Retinal pigment epithelial cell (primary cell): ENCODE results near the gene CCDC40.
A peak's percentile ranks its signal among the peaks of the same experiment; 100 is the strongest.

ENCODE experiments used
- DNase-seq: peaks from one replicate; pipeline ENCODE4 v3.0.0-alpha.2; 2010; ENCODE audit warnings: low read depth
- H3K4me3 ChIP-seq: 2 replicates; pipeline ENCODE4 v1.5.1; 2011; ENCODE audit warnings: mild to moderate bottlenecking, low read length, control low read depth, moderate library complexity
- TF ChIP-seq, protein P1 (sequence below): conservative IDR thresholded peaks from 2 replicates; pipeline ENCODE4 v1.5.1; 2011; ENCODE audit warnings: low read depth, low read length, control low read depth, inconsistent platforms

Gene CCDC40

DNA sequence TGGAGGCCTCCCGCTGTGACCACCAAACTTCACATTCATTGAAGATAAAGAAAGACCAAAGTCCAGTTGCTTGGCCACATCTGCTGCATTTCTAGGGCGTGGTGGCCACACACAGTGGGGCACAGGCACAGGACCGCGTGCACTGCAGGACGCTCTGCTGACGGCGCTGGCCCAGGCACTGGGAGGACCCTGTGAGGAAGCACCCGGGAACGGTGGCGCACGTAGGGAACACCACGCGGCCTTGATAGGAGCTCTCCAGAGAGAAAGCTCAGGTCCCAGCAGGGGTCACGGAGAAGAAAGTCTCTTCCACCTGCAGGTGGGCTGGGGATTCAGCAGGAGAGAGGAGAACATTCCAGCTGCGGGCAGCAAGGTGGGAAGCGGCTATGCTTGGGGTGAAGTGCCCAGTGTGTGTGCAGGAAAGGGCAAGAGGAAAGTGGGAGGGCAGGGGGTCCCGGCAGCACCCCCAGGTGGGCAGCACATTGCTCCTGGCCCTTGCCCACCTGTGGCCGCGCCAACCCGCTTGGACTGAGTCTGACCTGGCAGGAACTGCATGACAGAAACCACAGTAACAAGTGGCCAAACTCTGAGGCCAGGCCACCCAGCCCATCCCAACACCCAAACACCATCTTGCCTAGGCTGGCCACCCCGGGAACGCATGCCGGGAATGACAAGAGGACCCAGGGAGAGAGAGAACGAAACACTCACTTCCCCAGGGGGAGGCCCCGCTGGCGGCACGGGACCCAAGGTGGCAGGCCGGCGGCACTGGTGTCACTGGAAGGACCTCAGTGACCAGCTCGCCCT is 33.6 kb upstream of the CCDC40 start:
- H3K4me3 ChIP-seq, result no peak overlapping the region
- DNase-seq, result no peak
- TF ChIP-seq, protein P1, sequence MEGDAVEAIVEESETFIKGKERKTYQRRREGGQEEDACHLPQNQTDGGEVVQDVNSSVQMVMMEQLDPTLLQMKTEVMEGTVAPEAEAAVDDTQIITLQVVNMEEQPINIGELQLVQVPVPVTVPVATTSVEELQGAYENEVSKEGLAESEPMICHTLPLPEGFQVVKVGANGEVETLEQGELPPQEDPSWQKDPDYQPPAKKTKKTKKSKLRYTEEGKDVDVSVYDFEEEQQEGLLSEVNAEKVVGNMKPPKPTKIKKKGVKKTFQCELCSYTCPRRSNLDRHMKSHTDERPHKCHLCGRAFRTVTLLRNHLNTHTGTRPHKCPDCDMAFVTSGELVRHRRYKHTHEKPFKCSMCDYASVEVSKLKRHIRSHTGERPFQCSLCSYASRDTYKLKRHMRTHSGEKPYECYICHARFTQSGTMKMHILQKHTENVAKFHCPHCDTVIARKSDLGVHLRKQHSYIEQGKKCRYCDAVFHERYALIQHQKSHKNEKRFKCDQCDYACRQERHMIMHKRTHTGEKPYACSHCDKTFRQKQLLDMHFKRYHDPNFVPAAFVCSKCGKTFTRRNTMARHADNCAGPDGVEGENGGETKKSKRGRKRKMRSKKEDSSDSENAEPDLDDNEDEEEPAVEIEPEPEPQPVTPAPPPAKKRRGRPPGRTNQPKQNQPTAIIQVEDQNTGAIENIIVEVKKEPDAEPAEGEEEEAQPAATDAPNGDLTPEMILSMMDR, result no peak

DNA sequence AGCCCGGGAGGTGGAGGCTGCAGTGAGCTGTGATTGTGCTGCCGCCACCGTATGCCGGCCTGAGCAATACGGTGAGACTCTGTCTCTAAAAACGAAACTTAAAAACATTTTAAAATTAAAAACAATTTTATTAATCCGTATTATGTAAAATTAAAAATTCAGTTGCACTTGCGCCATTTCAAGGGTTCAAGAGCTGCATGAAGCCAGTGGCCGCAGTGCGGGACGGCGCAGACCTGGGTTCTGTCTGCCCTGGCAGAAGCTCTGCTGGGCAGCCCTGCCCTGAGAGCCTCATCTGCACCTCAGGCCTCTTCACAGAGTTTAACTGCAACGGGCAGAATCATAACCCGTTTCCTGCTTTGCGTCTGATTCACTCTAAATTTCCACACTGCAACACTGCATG is 32.5 kb upstream of the CCDC40 start:
- H3K4me3 ChIP-seq, result no peak overlapping the region
- no peak for DNase-seq
- TF ChIP-seq, protein P1, result no peak

DNA sequence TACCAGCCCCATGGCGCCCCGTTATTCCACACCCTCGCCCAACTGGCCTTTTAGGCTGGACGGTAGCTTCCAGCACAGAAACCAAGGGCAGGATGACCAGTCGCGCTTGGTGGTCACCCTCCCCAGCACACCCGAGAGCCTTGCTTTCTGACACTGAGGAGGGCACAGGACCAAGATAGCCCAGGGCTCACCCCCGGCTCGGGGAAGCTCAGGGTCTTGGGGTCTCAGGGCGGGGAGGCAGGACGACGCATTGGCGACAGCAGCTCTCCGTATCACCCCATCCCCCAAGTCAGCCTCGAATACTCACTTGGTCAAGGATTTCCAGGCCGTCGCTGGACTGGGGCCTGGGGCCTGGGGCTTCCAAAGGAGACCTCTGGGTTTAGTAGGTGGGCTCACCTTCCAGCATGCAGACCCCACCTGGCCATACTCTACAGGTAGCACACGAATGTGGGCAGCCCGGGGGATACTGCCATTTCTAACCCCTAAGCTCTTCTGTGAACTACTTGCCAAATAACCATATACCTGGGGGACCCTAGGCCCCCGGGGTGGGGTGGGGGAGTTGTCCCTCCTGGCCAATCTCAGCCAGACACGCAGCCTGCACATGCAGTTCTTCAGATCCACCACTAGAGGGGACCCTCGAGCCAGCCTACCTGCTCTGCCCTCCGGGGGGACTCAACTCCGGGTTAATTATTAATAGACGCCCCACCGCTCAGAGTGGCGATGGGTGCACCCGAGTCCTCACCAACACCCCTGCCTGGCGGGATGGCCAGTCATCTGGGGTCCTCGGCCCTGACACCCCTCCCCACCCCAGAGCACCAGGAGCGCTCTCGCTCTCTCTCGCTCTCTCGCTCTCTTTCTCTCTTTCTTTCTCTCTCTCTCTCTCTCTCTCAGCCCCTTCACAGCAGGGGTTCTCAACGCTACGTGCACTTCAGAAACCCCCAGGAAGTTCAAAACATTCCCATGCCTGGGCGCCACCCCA is 30.8 kb upstream of the CCDC40 start:
- TF ChIP-seq, protein P1, result peak; percentile 98
- H3K4me3 ChIP-seq, result peak overlapping the region; percentile 29
- no peak for DNase-seq

DNA sequence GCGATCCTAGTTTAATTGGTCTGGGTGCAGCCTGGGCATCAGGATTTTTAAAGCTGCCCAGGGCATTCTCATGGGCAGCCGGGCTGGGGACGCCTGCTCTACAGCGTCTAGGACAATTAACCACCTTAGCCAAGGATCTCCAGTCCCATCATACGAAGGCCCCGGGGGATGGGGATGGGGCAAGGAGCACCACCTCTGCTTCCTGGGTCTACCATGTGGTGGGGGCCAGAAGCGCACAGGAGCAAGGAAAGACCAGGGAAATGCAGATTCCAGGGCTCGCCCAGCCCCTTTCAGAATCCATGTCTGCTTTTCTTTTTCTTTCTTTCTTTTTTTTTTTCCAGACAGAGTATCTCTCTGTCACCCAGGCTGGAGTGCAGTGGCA is 30.1 kb upstream of the CCDC40 start:
- TF ChIP-seq, protein P1, result no peak
- H3K4me3 ChIP-seq, result no peak overlapping the region
- no peak for DNase-seq

DNA sequence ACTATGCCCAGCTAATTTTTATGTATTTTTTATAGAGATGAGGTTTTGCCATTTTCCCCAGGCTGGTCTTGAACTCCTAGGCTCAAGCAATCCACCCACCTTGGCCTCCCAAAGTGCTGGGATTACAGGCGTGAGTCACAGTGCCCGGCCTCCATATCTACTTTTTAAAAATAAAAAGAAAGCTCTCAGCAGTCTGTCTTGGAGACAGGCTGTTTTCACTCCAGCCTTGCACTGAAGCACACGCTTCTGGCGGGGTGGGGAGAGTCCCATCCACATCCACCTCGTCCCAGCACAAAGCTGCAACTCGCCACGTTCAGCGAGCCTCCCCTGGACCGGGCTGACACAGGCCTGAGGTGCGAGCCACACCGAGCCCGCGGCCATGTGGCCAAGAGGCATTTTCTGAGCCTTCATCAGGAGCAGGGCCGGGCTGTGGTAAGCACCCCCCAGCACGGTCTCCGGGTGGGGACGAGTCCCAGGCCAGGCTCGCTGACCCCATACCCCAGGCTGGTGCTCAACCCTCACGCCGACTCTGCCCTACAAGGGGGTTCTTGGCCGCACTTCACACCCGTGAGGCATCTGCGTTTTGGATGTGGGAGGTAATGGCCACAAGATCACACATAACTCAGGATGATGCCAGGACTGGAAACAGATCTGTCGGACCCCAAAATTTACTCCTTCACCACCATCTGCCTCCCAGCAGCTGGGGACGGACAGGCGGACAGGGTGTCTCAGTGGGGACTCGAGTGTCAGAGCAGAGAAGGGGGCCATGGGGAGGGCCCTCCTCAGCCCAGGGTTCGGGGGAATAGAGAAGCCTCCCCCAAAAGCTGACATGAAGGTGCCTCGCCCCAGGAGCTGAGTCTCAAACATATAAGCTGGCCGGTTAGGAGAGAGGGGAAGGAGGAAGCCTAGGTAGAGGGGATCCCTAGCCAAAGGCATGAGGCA is 29.4 kb upstream of the CCDC40 start:
- no peak for DNase-seq
- TF ChIP-seq, protein P1, result no peak
- no peak overlapping the region for H3K4me3 ChIP-seq

DNA sequence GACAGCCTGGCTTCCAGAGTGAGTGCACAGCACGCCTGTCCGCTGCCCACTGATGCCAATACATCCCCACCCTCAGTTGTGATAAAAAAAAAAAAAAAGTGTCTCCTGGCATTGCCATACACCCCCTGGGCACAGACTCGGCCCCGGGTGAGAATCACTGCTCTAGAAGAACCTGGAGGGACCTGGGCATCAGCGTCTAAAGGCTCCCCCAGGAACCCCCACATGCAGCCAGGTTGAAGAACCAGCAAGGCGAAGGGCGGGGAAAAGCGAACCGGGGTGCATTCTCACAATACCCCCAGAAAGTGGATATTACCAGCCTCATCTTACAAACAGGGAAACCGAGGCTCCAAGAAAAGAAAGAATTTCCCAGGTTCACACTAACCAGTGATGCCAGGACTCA is 28.5 kb upstream of the CCDC40 start:
- TF ChIP-seq, protein P1, result no peak
- DNase-seq, result no peak
- H3K4me3 ChIP-seq, result no peak overlapping the region
